ENCODE measurements around the gene FSD1.

Gene FSD1

GRCh38 chr19:4361152-4362046 lies 57.0 kb downstream of the FSD1 start:
- FAIRE-seq = no peak
- TF ChIP-seq CTCF (IDR thresholded peaks at IDR 0.05; ENCODE audit: insufficient read depth, missing control alignments) = no peak
- DNase-seq (ENCODE audit: insufficient read length, low spot score) = no peak

- no peak for FAIRE-seq
- DNase-seq (ENCODE audit: insufficient read length, low spot score) = no peak
- no peak for TF ChIP-seq CTCF (IDR thresholded peaks at IDR 0.05; ENCODE audit: insufficient read depth, missing control alignments)
Measured at GRCh38 chr19:4362101-4362828, 57.9 kb downstream of the FSD1 start.

GRCh38 chr19:4362831-4363545 lies 58.6 kb downstream of the FSD1 start:
- FAIRE-seq (no peak), DNase-seq (ENCODE audit: insufficient read length, low spot score) (no peak)
- peak; percentile 9 for TF ChIP-seq CTCF (IDR thresholded peaks at IDR 0.05; ENCODE audit: insufficient read depth, missing control alignments)

- no peak for FAIRE-seq
- TF ChIP-seq CTCF (IDR thresholded peaks at IDR 0.05; ENCODE audit: insufficient read depth, missing control alignments) = no peak
- DNase-seq (ENCODE audit: insufficient read length, low spot score) = no peak
Measured at GRCh38 chr19:4363571-4364304, 59.3 kb downstream of the FSD1 start.

- DNase-seq (ENCODE audit: insufficient read length, low spot score) (no peak), FAIRE-seq (no peak)
- TF ChIP-seq CTCF (IDR thresholded peaks at IDR 0.05; ENCODE audit: insufficient read depth, missing control alignments) = no peak
Measured at GRCh38 chr19:4365341-4365740, 60.9 kb downstream of the FSD1 start.

GRCh38 chr19:4365791-4366665 lies 61.6 kb downstream of the FSD1 start:
- DNase-seq (ENCODE audit: insufficient read length, low spot score) (no peak), FAIRE-seq (no peak)
- no peak for TF ChIP-seq CTCF (IDR thresholded peaks at IDR 0.05; ENCODE audit: insufficient read depth, missing control alignments)
